ENCODE results near the gene CASK. TPM values are rescaled to one million over a fixed set of nuclear protein-coding genes. Genes with fewer than 3 reads are reported as not detected.

Gene CASK
- total RNA-seq, 2 donors from 2014 or later, result 44.3 to 46.1 TPM

DNA sequence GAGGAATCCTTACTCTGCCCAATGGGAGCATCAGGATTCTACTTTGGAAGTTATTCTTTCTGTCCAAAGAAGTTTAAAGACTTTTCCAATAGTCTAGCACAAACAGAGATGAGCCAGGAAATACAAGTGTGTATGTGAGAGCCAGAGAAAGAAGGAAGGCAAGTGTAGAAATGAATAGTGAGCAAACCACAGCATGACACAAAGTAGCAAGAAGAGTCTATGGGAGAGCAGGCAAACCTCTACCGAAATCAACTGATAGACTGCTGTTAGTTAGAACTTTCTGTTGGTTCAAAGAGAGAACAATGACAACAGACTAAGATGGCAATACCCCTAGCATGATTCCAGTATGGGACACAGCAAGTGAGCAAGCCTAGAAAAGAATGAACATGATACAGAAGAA is 250.7 kb downstream of the CASK start:
- H3K27me3 ChIP-seq (replicated peaks; ENCODE audit: insufficient read depth), result no peaks in the 10 kb centered on the region
- peaks cover 0 to 12% of the 10 kb centered on the region in 2 donors for H3K4me1 ChIP-seq (ENCODE audit: control insufficient read depth in 1 of 2, low read depth in 2 of 2)
- TF ChIP-seq, protein P1, sequence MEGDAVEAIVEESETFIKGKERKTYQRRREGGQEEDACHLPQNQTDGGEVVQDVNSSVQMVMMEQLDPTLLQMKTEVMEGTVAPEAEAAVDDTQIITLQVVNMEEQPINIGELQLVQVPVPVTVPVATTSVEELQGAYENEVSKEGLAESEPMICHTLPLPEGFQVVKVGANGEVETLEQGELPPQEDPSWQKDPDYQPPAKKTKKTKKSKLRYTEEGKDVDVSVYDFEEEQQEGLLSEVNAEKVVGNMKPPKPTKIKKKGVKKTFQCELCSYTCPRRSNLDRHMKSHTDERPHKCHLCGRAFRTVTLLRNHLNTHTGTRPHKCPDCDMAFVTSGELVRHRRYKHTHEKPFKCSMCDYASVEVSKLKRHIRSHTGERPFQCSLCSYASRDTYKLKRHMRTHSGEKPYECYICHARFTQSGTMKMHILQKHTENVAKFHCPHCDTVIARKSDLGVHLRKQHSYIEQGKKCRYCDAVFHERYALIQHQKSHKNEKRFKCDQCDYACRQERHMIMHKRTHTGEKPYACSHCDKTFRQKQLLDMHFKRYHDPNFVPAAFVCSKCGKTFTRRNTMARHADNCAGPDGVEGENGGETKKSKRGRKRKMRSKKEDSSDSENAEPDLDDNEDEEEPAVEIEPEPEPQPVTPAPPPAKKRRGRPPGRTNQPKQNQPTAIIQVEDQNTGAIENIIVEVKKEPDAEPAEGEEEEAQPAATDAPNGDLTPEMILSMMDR (IDR thresholded peaks at IDR 0.05), result no peak
- no peak overlapping the region for H3K27ac ChIP-seq
- no peak overlapping the region for H3K4me3 ChIP-seq
- ATAC-seq (ENCODE audit: insufficient number of reproducible peaks, low FRiP score, low read depth) (no peak), DNase-seq (ENCODE audit: low spot score) (no peak)
- H3K9me3 ChIP-seq, result no peaks in the 10 kb centered on the region
- no peaks in the 10 kb centered on the region for H3K36me3 ChIP-seq

DNA sequence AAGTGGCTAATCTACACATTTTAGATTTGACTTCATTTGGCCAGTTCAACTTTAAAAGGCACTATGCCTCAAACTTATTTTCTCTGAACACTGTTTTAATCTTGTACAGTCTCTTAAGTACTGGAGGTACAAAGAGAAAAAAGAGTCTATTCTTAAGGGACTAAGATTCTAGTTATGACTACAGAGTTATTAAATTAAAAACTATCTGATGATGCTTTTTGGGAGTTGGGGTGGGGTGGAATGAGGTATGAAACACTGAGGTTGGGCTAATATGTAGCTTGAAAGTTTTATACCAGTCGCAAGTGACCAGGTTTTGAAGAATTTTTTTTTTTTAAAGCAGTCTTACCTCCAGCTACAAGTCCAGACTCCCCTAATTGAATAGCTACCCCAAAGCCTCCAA is 252.3 kb downstream of the CASK start:
- Histone ChIP-seq H3K9me3 (no peaks in the 10 kb centered on the region), H3K4me3 (no peak overlapping the region), H3K36me3 (no peaks in the 10 kb centered on the region), H3K27ac (no peak overlapping the region), H3K4me1 (ENCODE audit: control insufficient read depth in 1 of 2, low read depth in 2 of 2) (peaks cover 8 to 15% of the 10 kb centered on the region in 2 donors), H3K27me3 (replicated peaks; ENCODE audit: insufficient read depth) (no peaks in the 10 kb centered on the region)
- TF ChIP-seq, protein P1 (IDR thresholded peaks at IDR 0.05), result no peak
- no peak for DNase-seq (ENCODE audit: low spot score)
- no peak for ATAC-seq (ENCODE audit: insufficient number of reproducible peaks, low FRiP score, low read depth)

DNA sequence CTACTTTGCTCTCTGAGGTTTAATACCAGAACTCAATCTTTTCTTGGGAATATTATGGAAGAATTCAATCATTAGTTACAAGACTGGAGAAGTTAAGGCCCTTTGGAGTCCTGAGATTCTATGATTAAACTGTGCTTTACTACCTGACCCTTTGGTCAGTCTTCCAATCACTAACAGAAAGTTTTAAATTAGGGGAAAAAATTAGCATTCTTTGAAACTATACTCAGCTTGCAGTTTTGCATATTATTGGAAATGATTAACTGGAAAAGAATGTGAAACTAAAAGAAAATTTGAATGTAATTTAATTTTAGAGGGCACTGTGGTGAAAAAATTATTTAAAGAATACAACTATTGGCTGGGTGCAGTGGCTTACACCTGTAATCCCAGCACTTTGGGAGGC is 253.2 kb downstream of the CASK start:
- DNase-seq (ENCODE audit: low spot score), result no peak
- Histone ChIP-seq H3K4me1 (ENCODE audit: control insufficient read depth in 1 of 2, low read depth in 2 of 2) (peaks cover 15 to 24% of the 10 kb centered on the region in 2 donors), H3K27ac (no peak overlapping the region), H3K27me3 (replicated peaks; ENCODE audit: insufficient read depth) (no peaks in the 10 kb centered on the region), H3K36me3 (no peaks in the 10 kb centered on the region), H3K9me3 (no peaks in the 10 kb centered on the region), H3K4me3 (no peak overlapping the region)
- ATAC-seq (ENCODE audit: insufficient number of reproducible peaks, low FRiP score, low read depth), result no peak
- TF ChIP-seq, protein P1 (IDR thresholded peaks at IDR 0.05), result no peak

DNA sequence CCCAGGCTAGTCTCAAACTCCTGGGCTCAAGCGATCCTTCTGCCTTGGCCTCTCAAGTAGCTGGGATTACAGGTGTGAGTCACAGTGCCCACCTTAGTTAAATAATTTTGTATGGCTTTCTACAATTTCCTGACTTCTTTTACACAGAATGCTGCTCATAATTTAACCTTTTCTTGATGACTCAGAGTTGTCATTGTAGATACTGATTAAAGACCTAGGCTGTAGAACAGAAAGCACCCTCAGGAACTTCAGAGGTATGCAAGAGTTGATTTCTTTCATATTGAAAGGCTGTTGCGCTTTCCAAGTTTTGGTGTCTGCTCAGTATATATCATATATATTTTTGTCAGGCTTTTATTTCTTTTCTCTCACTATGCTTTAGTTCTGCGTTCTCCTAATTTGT is 255.7 kb downstream of the CASK start:
- ATAC-seq (ENCODE audit: insufficient number of reproducible peaks, low FRiP score, low read depth), result no peak
- no peak overlapping the region for H3K4me3 ChIP-seq
- TF ChIP-seq, protein P1 (IDR thresholded peaks at IDR 0.05), result no peak

DNA sequence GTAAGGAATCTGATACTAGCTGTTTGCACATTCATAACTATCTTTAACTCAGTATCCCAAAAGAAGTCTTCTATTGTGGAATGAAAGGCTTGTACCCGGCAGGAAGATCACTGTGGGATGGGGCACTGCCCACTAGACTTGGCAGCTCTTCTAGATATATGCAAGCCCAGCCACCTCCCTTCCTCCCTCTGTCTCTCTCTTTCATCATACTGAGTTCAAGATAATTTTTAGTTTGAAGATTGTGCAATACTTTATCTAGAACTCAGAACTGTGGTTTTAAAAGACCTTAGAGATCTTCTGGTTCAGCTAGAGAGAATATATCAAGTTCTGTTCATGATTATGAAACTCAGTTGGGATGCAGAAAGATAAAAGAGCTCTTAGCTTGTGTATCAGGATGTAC is 257.1 kb downstream of the CASK start:
- Histone ChIP-seq H3K27me3 (replicated peaks; ENCODE audit: insufficient read depth) (no peaks in the 10 kb centered on the region), H3K4me1 (ENCODE audit: control insufficient read depth in 1 of 2, low read depth in 2 of 2) (peaks cover 22 to 60% of the 10 kb centered on the region in 2 donors), H3K4me3 (no peak overlapping the region), H3K27ac (peak overlapping the region; percentile 37 to 85), H3K36me3 (no peaks in the 10 kb centered on the region), H3K9me3 (no peaks in the 10 kb centered on the region)
- DNase-seq (ENCODE audit: low spot score), result no peak
- no peak for ATAC-seq (ENCODE audit: insufficient number of reproducible peaks, low FRiP score, low read depth)
- TF ChIP-seq, protein P1 (IDR thresholded peaks at IDR 0.05), result no peak

More for the DNA sequence above, 255.7 kb downstream of the CASK start:
- Histone ChIP-seq H3K4me1 (ENCODE audit: control insufficient read depth in 1 of 2, low read depth in 2 of 2) (peaks cover 22 to 49% of the 10 kb centered on the region in 2 donors), H3K27me3 (replicated peaks; ENCODE audit: insufficient read depth) (no peaks in the 10 kb centered on the region), H3K27ac (no peak overlapping the region), H3K9me3 (no peaks in the 10 kb centered on the region), H3K36me3 (no peaks in the 10 kb centered on the region)
- no peak for DNase-seq (ENCODE audit: low spot score)

Measured in thoracic aorta (tissue), 2 donors.